PFSK-1 (cell line): ENCODE data around the gene GPR153.
A peak's percentile ranks its signal among the peaks of the same experiment; 100 is the strongest.

ENCODE experiments used
- FOXP2 ChIP-seq: optimal IDR thresholded peaks from 2 replicates; pipeline ENCODE3; 2011; ENCODE audit warnings: borderline replicate concordance, control low read depth, inconsistent platforms; ENCODE audit not compliant: insufficient read depth; ENCODE audit errors: extremely low read length, extremely low read depth
- POLR2AphosphoS5 ChIP-seq: IDR thresholded peaks from 2 replicates; pipeline ENCODE4 v1.6.1; 2012; ENCODE audit warnings: low read depth, mild to moderate bottlenecking, control low read depth, low read length, moderate library complexity
- SIN3A ChIP-seq: IDR thresholded peaks from 2 replicates; pipeline ENCODE4 v1.6.1; 2012; ENCODE audit warnings: mild to moderate bottlenecking, low read length, moderate library complexity, borderline replicate concordance; ENCODE audit not compliant: insufficient read depth
- TAF1 ChIP-seq: IDR thresholded peaks from 2 replicates; pipeline ENCODE4 v1.6.1; 2012; ENCODE audit warnings: low read length, control low read depth, borderline replicate concordance; ENCODE audit not compliant: insufficient read depth
- TF ChIP-seq, protein P1 (sequence below), 2 experiments: IDR thresholded peaks; 2 replicates each; pipeline versions ENCODE4 v1.6.1 to v1.8.0; 2011 to 2012; ENCODE audit warnings: low read depth in 2 of 2, low read length in 2 of 2, control low read depth in 1 of 2, inconsistent platforms in 1 of 2, mild to moderate bottlenecking in 1 of 2, moderate library complexity in 1 of 2; ENCODE audit not compliant: insufficient read depth in 1 of 2

Gene GPR153

DNA sequence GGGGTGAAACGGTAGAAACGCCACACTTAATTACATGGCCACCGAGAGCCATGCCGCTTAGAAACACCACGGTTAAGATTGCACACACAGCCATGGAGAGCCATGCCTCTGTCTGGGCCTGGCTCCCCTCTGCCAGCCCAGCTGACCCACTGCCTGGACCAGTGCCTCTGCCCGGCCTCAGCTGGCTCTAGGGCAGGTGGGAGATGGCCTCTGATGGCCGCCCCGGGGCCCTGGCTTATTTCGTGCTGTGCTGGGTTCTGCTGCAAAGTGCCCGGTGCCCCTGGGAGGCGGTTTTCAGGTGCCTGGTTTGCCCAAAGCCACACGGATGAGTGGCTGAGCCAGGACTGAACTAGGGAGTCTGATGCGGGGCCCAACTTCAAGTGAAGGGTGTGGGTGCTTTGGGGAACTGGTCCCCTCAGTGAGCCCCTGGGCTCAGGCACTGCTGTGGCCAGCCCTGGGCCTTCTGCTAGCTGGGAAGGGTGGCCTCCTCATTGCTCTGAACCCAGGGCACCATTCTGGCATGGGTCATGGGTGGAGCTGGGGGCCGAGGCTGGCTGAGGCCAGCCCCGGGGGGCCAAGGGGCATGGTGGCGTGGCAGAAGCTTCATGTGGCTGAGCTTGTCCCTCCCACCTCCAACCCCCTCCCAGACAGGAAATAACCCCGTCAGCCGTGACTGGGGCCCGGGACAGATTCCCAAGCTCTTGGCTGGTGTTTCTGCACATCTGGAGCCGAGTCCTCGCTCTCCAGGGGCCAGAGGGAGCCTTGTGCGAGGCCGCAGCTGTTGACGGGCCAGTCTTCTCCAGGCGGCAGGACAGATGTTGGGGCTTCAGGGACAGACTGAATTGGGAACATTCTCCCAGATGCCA lies 1.9 kb upstream of the GPR153 start:
- no peak for TF ChIP-seq FOXP2
- TF ChIP-seq POLR2AphosphoS5: 0 out of 2 replicates have a peak, but pooled peaks have one; percentile 56
- TF ChIP-seq, protein P1, sequence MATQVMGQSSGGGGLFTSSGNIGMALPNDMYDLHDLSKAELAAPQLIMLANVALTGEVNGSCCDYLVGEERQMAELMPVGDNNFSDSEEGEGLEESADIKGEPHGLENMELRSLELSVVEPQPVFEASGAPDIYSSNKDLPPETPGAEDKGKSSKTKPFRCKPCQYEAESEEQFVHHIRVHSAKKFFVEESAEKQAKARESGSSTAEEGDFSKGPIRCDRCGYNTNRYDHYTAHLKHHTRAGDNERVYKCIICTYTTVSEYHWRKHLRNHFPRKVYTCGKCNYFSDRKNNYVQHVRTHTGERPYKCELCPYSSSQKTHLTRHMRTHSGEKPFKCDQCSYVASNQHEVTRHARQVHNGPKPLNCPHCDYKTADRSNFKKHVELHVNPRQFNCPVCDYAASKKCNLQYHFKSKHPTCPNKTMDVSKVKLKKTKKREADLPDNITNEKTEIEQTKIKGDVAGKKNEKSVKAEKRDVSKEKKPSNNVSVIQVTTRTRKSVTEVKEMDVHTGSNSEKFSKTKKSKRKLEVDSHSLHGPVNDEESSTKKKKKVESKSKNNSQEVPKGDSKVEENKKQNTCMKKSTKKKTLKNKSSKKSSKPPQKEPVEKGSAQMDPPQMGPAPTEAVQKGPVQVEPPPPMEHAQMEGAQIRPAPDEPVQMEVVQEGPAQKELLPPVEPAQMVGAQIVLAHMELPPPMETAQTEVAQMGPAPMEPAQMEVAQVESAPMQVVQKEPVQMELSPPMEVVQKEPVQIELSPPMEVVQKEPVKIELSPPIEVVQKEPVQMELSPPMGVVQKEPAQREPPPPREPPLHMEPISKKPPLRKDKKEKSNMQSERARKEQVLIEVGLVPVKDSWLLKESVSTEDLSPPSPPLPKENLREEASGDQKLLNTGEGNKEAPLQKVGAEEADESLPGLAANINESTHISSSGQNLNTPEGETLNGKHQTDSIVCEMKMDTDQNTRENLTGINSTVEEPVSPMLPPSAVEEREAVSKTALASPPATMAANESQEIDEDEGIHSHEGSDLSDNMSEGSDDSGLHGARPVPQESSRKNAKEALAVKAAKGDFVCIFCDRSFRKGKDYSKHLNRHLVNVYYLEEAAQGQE (IDR thresholded peaks at IDR 0.05; ENCODE audit: insufficient read depth in 1 of 2, low read depth in 2 of 2, low read length in 2 of 2): no peak
- TF ChIP-seq SIN3A: no peak
- TF ChIP-seq TAF1: no peak

- TF ChIP-seq, protein P1 (IDR thresholded peaks at IDR 0.05; ENCODE audit: insufficient read depth in 1 of 2, low read depth in 2 of 2, low read length in 2 of 2): no peak
- TF ChIP-seq SIN3A: no peak
Observed at GRCh38 chr1:6261615-6261995, 707 bp upstream of the GPR153 start.

- TF ChIP-seq FOXP2 (no peak), SIN3A (no peak), TAF1 (no peak), POLR2AphosphoS5 (no peak)
- TF ChIP-seq, protein P1 (IDR thresholded peaks at IDR 0.05; ENCODE audit: insufficient read depth in 1 of 2, low read depth in 2 of 2, low read length in 2 of 2): no peak
Observed at GRCh38 chr1:6260433-6260934, 414 bp downstream of the GPR153 start.

DNA sequence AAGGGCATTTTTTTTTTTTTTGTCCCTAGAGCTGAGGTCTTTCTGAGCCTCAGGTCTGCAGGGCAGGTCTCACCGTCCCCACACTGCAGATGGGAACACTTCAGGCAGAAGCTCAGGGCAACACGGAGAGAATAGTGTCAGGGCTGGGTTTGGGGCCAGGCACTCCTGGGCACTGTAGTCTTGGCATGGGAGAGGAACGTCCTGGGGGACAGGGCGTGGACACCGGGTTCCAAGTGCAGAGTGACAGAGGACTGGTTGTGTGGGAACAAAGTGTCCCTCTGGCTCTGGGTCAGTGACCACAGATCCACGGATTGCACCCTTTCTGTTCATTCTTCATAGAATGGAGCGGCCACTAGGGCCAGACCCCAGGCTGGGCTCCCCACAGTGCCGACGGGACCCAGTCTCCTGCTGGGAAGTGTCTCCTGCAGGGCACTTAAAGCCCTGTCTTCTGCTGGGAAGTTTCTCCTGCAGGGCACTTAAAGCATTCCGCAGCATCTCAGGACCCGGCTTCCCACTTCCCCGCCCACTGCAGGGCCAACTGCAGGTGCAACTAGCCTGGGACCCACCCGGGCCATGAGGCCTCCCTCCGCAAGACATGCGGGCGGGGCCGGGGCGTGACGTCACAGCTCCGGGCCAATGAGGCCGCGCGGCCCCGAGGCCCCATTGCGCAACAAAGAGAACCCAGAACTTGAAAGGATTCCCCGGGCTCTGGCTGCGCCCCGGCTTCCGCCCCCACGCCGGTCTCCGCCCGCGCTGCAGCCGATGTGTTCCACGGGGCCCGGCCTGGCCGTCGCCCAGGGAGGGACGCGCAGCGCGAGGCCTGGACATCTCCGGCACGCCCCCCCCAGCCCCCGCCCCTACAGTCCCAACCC lies 1.2 kb downstream of the GPR153 start:
- TF ChIP-seq TAF1 (no peak), FOXP2 (peak; percentile 23), SIN3A (no peak)
- TF ChIP-seq, protein P1 (IDR thresholded peaks at IDR 0.05; ENCODE audit: insufficient read depth in 1 of 2, low read depth in 2 of 2, low read length in 2 of 2): no peak
